ENCODE measurements around the gene SLAMF1.

DNA sequence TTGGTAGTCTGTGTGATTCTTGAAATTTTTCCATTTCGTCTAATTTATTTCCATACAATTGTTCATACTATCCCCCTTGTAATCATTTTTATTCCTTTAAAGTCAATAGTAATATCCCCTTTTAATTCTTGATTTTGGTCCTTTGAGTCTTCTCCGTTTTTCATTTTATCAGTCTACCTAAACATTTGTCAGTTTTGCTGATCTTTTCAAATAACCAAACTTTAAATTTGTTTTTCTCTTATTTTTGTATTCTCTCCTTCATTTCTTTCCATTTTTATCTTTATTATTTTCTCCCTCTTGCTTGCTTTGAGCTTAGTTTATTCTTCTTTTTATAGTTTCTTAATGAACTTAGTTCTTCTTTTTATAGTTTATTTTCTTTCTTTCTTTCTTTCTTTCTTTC lies 21.1 kb upstream of the SLAMF1 start:
- TF ChIP-seq, protein P1, sequence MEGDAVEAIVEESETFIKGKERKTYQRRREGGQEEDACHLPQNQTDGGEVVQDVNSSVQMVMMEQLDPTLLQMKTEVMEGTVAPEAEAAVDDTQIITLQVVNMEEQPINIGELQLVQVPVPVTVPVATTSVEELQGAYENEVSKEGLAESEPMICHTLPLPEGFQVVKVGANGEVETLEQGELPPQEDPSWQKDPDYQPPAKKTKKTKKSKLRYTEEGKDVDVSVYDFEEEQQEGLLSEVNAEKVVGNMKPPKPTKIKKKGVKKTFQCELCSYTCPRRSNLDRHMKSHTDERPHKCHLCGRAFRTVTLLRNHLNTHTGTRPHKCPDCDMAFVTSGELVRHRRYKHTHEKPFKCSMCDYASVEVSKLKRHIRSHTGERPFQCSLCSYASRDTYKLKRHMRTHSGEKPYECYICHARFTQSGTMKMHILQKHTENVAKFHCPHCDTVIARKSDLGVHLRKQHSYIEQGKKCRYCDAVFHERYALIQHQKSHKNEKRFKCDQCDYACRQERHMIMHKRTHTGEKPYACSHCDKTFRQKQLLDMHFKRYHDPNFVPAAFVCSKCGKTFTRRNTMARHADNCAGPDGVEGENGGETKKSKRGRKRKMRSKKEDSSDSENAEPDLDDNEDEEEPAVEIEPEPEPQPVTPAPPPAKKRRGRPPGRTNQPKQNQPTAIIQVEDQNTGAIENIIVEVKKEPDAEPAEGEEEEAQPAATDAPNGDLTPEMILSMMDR (IDR thresholded peaks at IDR 0.05; ENCODE audit: low read depth, low read length) = no peak
- TF ChIP-seq EZH2phosphoT487 (IDR thresholded peaks at IDR 0.05; ENCODE audit: low read depth) = no peak
